GM21360 (cell line): ENCODE results near the gene IRS1.
A peak's percentile ranks its signal among the peaks of the same experiment; 100 is the strongest.

ENCODE experiments used
- ATAC-seq: cut with Tn5 transposase; IDR thresholded peaks from one replicate; pipeline ENCODE4 v1.9.1; 2021; ENCODE audit warnings: mild to moderate bottlenecking, moderate library complexity; ENCODE audit not compliant: unreplicated experiment

Gene IRS1

DNA sequence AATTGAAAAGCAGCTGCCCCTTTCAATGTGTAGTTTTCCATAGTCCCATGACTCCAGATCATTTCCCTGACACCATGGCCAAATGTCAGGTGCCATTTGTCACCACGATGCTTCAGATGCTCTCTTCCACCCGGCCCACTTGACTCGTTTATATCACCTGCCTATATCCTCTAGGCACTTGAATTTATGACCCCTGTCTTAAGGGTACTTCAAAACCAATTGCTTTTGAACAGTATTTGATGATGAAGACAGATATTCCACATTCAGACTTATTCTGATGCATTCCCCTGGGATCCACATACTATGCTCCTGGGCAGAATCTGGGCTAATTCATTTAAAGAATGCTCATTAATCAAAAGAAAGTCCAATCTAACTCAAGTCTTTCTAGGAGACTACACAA, 19.3 kb upstream of the IRS1 start:
- ATAC-seq: no peak

DNA sequence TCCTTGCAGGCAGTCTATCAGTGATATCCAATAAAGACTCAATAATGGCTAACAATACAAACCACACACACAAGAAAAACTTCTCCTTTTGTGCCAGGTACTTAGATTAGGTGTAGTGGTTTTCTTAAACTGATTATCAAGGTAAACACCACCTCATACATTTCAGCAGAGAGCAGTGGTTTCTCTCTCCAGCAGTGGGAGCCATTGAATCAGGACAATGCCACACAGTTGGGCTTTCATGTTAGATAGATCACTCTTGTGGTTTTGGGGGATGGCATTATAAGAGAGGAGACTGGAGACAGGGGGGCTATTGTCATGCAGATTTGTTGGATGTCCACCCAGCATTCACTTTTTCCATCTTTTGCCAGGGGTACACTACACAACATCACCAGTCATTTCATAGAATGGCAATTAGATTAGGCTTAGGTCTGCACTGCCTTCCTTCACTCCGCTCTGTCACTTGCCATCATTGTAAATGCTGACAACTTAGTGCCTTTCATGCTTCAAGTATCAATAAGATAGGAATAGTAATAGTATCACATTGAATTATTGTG, 13.6 kb upstream of the IRS1 start:
- no peak for ATAC-seq

DNA sequence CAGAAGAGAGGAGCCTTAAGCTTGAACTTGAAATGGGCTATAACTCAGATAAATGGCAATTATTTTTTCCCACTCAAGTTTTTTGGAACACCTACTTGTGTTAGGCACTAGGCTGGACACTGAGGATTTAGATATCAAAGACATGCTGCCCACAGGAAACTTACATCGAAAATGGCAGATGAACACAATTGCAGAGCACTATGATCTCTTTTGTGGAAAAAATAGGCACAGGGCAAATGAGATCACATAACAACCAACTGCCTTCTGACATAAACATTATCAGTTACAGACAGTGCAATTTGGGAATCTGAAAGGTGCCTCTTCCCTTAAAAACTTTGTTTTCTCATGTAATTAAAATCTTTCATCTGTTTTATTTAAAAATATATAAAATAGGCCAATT, 3.8 kb upstream of the IRS1 start:
- no peak for ATAC-seq

DNA sequence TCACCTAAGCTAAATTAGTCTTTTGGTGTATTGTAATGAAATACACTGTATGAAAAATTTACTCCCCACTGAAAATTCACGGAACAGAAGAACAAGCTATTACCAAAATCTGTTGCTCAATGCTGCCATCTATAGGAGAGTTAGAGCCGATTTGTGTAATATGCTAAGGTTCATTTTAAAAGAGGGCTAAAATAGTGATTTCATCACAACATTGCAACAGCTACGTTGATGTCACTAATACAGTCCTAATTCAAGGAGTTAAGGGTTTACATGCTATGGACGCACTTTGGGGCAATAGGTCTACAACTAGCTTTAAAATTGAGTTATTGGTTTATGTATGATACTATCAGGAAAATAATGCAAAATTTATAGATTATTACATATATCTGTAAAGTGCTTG, 3.0 kb upstream of the IRS1 start:
- ATAC-seq: no peak

DNA sequence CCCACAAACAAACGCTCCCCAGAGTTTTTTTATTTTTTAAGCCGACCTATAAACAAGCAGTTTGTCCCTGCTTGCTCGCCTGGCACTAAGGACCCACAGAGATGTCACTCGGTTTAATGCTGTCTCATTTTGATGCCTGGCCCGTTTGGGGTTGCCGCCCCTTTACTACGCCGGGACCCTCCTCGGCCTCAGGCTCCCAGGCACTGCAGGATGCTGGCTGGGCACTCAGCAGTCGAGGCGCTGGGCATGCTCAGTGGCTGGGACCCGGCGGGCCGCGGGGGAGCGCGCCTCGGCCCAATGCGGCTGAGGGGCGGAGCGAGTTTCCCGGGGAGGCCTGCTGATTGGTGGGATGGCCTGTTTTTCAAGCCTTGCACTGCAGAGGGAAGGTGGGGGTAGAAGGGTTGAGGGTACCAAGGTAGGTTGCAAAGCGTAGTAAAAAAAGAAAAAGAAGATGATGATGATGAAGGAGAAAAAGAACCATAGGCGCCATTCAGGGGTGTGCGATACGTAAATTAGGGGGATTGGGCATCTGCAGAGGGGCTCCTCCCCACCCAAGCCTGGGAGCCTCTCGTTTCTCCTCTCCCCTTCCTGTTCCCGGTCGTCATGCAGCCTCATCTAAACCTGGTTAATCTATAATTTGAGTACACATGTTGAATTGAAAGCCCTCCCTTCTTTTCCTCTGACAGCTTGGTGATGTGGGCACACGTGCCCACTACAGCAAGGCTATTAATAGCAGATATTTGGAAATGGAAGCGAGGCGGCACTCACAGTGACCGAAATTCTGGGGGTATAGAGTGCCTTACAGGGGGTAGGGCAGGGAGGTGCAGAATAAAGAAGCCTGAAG, 1.5 kb upstream of the IRS1 start:
- peak; percentile 82 for ATAC-seq

- no peak for ATAC-seq
Observed at GRCh38 chr2:226799976-226800940, 638 bp upstream of the IRS1 start.

DNA sequence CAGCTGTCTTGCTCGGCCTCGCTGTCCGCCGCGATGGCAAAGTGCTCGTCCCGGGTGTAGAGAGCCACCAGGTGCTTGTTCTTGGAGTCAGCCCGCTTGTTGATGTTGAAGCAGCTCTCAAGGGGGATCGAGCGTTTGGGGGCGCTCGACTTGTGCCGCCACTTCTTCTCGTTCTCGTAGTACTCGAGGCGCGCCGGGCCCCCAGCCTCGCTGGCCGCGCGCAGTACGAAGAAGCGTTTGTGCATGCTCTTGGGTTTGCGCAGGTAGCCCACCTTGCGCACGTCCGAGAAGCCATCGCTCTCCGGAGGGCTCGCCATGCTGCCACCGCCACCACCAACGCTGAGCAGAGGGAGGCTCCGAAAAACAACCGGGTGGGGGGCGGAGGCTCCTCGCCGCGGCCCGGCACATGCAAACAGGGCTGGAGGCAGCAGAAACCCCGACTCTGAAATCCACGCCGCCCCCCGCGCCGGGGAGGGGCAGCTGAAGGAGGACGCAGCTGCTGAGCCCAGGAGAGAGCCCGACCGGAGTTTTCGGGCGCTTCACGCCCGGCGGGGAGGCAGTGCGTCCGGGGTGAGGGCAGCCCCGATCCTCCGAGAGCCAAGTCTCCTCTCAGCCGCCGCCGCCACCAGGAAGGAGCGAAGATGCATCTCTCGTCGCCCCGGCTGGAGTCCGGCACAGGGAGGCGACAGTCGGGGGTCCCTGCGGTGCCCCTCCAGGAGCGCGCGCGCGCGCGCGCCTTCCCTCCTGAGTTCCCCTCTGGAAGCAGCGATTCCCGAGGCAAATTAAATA, 1.0 kb downstream of the IRS1 start:
- no peak for ATAC-seq

- ATAC-seq: no peak
Observed at GRCh38 chr2:226797989-226798421, 1.6 kb downstream of the IRS1 start.

- no peak for ATAC-seq
Observed at GRCh38 chr2:226797289-226797988, 2.2 kb downstream of the IRS1 start.

DNA sequence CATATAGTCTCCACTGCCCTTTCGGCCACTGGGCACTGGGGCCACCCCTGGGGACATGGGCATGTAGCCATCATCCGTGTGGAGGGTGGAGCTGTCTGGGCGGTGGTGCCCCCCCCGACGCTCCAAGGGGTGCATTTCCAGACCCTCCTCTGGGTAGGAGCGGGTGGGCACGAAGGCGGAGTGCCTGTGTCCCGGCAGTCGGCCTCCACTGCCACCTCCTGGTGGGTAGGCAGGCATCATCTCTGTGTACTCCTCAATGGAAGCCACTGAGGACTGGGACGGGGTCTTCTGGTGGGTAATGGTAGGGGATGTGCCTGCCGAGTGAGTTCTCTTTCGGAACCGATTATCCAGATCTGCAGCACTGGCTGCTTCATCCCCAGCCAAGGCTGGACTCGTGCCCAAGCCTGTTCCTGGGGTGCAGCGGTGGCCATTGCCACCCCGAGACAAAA, 2.8 kb downstream of the IRS1 start:
- no peak for ATAC-seq

GRCh38 chr2:226796012-226796839, 3.4 kb downstream of the IRS1 start:
- no peak for ATAC-seq

GRCh38 chr2:226795281-226796011, 4.2 kb downstream of the IRS1 start:
- ATAC-seq: no peak

DNA sequence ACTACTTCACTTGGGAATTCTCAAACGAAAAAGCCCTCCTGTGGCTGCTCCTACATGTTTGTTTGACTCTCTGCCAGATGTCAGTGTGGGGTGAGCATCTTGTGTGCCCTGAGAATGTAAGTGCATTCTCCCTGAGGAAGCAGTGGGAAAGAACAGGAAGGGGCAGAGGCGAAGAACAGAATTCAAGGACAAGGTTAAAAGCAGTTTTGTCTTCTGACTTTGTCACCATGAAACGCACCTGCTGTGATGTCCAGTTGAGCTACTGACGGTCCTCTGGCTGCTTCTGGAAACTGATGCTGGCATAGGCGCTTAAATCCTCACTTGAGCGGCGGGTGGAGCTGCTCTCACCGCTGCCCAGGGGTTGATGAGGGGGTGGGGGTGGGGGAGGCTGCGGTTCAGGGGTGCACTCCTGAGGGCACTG, 4.9 kb downstream of the IRS1 start:
- ATAC-seq: no peak

DNA sequence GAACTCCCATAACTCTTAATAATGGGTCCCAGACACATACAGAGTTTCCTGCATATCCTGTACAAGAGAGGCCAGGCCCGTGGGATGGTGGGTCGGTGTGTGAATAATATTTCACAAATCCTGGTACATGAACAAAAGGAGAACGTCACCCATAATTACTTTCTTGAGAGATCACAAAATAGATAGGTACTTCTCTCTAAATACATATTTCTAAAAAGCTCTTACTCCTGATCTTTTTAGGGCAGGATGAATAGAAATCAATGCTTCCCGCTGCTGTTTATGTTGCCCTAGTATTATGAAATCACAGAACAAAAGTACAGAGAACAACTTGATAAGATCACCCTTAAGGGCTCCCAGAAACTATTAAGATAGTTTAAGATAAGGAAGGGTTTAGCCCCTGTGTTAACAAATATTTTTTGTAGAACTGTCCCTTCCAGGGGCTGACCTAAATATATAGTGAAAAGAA, 5.4 kb downstream of the IRS1 start:
- no peak for ATAC-seq

GRCh38 chr2:226793646-226794045, 6.0 kb downstream of the IRS1 start:
- ATAC-seq: no peak

DNA sequence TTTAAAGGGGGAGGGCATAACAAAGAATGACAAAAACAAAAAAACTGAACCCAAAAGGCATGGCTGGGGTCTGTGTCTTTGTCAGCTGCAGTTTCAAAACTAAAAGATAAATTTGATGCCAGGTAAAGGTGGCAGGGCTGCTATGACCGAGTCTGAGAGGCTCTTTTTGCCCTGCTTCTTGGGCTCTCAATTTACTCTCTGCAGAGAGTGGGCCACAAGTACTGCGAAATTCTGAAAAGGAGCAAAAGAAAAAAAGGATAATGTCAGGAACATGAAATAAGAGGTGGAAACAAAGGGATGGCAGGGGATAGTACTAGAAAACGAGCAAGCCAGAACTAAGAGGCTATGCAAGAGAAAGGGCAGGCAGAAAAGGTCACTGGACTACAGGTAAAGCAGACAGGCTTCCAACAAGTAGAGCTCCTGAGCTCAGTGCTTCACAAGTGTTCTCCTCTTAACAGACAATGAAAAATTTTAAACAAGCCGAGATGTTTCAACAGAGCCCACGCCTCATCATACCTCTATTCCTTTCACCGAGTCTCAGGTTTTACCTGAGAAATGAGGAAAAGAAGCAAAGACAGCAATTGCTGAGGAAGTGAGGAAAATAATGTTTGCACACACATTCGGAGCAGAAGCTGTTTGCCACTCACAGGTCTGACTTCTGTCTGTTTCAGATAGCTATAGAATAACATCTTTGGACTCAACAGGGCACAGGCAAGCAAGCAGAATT, 7.3 kb downstream of the IRS1 start:
- no peak for ATAC-seq

DNA sequence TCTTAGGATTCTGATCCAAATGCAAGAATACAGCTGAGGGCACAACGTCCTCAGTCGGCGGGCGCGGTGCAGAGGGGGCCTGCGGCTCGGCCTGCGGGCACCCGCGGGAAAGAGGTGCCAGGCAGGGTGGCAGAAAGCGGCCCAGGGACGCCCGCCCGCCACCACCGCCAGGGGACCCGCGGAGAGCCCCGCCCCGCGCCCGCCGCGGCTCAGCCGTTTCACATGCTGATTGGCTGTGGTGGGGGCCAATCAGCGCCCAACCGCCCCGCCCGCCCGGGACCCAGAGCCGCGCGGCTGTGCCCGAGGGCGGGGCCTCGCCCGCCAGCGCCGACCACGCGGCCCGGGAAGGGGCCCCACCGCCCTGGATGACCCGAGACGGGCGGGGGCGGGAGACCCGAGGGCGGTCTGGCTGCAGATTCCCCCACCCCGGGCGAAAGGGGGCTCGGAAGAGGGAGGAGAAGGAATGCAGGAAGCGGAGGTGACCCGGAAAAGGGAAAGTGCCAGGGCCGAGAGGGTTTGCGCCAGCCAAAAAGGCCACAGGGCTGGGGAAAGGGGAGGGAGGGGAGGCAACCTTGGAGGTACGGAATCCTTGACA, 8.0 kb downstream of the IRS1 start:
- peak; percentile 99 for ATAC-seq
